Adipose tissue (tissue), 3 donors: ENCODE results near the gene APOH. TPM values are rescaled to one million over a fixed set of nuclear protein-coding genes. Genes with fewer than 3 reads are reported as not detected.

Experiments
- H3K27ac ChIP-seq: one replicate; pipeline ENCODE4 v1.5.1; 2013; ENCODE audit warnings: low read depth, low read length
- WGBS, 3 donors: extraction: QIAGEN DNeasy Blood & Tissue Kit; methylation state at CpG; one replicate each; pipeline ENCODE4 v1.1.7; 2013; 5-methylcytosine and 5-hydroxymethylcytosine counted together
- polyA plus RNA-seq, 3 donors: library from polyadenylated mRNA; stranded (reverse); fragments of 200-250 nt; gene quantifications; one replicate each; pipeline ENCODE4 v1.2.3, GENCODE V29; 2013
- donor health status: healthy with polysubstance abuse.
- donor health status: Bipolar disorder and iron deficiency.
- donor health status: healthy.

The APOH gene
- polyA plus RNA-seq, 3 donors: 0.13 to 6.4 TPM; not detected in 1

DNA sequence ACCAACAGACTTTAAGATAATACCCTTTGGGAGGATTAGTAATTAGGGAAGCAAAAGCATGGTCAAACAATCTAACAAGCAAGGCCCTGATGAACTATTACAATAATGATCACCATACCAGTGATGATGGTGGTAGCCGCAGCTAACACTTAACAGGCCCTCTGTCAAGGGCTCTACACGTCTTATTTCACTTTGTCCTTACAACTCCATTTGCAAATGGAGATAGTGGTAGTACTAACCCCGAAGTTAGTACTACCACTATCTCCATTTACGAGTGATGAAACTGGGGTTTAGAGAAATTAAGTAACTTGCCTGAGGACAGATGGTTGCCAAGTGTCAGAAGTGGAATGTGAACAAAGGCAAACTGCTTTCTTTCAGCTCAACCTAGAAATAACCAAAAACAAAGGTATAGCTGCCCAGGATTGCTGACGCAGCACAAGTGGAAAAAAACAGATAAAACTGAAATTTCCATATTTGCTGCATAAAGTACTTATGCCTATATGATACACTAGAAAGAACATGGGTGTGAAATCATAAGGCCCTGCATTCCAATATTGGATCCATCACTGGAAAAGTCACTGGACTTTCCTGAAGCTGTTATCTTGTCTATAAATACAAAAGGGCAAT is 61.9 kb downstream of the APOH start:
- no peak overlapping the region for H3K27ac ChIP-seq
- 63 to 73% (median 67%) methylated on average over 5 of the region's 5 CpGs for WGBS, 3 donors

DNA sequence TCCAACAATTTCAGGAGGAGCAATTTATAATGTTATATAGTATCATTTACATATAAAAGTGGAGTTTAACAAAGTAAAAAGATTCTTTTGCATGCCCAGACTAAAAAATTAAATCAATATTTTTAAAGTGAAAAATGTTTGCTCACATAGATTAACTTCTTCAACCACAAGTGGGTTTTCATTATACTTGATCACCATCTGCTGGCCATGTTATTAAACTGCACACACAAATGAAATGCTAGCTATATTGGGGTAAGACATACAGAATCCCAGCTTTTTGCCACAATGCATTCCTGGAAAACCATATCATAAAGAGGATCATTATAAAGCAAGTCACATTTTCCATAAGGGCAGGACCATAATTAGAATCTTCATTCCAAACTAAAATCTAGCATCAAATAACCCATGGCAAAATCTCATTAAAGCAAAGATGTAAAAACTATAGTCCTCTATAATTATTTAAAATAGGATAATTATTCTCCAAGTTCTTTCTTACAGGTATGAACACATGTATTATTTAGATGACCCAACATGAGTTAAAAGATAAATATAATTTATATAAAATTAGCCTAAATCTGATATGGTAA is 63.6 kb downstream of the APOH start:
- no peak overlapping the region for H3K27ac ChIP-seq

Other genes with a start within 250 kb of the APOH start
- 10 to 100 TPM in 2 of 3 donors, 1 to 10 TPM in 1; 7.6 to 20.1 (median 12.7) TPM for gene CEP112, start 37.3 kb downstream of the APOH start, polyA plus RNA-seq
- 1 to 10 TPM; 2.1 to 6.3 (median 2.3) TPM for gene PRKCA, start 73.2 kb upstream of the APOH start, polyA plus RNA-seq